GM23248 (cell line): ENCODE measurements around the gene ATXN7L2.

ENCODE experiments used
- EZH2 ChIP-seq: fragments of 200-600 bp; sonication (generic); IDR thresholded peaks from 2 replicates; pipeline ENCODE4 v1.6.1; 2018; ENCODE audit warnings: antibody characterized with exemption, mild to moderate bottlenecking; ENCODE audit not compliant: insufficient read depth, poor library complexity, severe bottlenecking
- EZH2phosphoT487 ChIP-seq: fragments of 200-600 bp; sonication (generic); IDR thresholded peaks from 2 replicates; pipeline ENCODE4 v1.6.1; 2018; ENCODE audit warnings: antibody characterized with exemption, moderate library complexity, mild to moderate bottlenecking, low read depth; ENCODE audit not compliant: insufficient read depth

DNA sequence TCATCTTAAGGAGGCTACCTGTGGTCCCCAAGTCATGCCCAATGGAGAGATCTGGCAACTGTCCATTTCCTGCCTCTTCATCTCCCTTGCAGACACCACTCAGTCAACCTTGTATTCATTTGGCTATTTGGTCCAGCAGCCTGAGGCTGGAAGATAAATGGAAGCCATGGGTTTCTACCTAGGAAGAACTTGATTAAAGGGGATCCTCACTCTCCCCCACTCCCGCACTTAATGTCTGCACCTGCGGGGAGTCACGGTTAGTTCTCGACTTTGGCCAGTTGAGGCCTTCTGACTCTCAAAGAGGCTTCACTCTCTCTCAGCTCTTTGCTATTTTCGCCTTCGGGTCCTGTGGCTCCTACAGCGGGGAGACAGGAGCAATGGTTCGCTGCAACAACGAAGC is 8.4 kb upstream of the ATXN7L2 start:
- TF ChIP-seq EZH2 (no peak), EZH2phosphoT487 (no peak)
